NCI-H1930 (cell line): Measurements from ENCODE around the gene TNNI2.
"Not testable (repeated sequence)": the region's sequence is repeated elsewhere in the genome, so short reads cannot be mapped to it uniquely, and the experiment has no call there.

Experiments
- DNase-seq, 2 experiments: peaks; one replicate each; lab custom pipeline; 2025; lab: John Stamatoyannopoulos, UW

TNNI2 gene

GRCh38 chr11:1875093-1875850 is 36.5 kb downstream of the TNNI2 start:
- DNase-seq = no peak

DNA sequence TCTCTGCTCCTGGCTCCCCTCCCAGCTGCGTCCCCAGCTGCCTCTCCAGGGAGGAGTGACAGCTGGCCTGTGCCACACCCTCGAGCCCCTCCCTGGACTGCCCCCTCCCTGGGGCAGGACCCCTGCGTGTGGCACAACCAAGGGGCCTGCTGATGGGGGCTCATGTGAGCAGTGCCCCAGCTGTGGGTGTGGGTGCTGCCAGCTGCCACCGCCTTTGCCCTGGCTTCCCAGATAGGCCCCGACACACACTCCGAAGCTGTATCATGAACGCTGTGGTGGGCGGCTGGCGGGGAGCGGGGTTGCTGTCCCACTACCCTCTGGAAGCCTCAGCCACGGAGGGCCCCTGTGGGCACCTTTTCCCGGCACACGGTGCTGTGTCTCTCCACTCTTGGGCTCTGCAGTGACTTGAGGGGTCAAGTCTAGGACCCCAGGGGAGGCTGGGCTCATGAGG is 37.1 kb downstream of the TNNI2 start:
- not testable (repeated sequence) for DNase-seq

DNA sequence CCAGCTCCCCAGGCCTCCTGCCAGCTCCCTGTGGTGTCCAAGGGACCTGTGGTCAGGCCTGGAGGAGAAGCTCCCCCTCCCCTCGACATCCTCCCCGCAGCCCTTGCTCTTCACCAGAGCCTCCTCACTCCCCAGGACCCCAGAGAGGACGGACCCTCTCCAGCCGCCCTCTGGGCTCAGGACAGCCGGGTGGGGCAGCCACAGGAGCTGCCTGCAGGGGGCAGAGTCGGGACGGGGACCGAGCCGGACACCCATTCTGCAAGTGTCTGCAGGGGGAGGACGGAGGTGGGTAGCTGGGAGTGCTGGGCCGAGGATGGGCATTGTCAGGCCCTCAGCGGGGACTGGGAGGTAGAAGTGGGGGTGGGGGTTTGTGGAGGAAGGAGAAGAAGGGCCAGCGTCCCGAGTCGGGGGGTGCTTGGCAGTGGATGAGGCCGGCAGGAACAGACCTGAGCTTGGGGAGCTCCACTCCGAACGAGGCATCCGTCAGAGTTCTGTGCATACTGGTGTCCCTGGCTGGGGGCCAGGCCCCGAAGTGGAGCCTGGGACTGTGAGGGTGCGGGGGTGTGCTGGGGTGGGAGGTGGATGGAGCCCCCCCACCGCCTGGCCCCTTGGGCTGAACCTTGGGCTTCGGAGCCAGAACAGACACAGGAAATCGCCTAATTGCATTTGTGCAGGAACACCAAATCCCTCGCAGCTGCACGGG is 37.7 kb downstream of the TNNI2 start:
- no peak for DNase-seq

GRCh38 chr11:1877211-1878136 is 38.7 kb downstream of the TNNI2 start:
- no peak for DNase-seq

GRCh38 chr11:1878137-1879031 is 39.6 kb downstream of the TNNI2 start:
- DNase-seq = no peak

DNA sequence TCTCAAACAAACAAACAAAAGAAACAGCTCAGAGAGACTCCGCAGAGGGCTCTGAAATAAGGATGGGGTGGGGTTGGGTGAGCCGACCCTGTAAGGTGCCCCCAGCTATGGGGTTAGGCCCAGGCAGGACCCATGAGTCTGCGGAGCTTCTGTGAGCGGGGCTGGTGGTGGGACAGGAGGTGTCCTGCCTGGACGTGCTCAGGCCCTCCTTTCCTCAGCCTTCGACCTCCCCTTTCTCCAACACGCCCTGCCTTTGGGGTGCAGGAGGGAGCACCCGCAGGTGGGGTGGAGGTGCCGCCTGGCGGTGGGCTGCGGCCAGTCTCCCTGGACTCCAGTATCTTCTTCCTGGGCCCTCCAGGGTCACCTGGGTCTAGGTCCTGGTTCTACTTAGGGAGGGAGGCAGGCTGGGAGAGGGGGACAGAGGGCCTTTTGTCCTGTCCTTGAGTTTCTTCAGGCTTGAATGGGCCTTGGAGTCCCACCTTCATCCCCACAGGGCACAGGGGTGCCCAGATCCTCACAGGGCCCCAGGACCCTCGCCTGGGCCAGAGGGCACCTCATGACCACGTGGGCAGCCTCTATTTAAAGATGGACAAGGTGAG is 40.7 kb downstream of the TNNI2 start:
- no peak for DNase-seq

GRCh38 chr11:1879941-1880720 is 41.4 kb downstream of the TNNI2 start:
- no peak for DNase-seq

- no peak for DNase-seq
These were observed 42.1 kb downstream of the TNNI2 start for GRCh38 chr11:1880746-1881441.

DNA sequence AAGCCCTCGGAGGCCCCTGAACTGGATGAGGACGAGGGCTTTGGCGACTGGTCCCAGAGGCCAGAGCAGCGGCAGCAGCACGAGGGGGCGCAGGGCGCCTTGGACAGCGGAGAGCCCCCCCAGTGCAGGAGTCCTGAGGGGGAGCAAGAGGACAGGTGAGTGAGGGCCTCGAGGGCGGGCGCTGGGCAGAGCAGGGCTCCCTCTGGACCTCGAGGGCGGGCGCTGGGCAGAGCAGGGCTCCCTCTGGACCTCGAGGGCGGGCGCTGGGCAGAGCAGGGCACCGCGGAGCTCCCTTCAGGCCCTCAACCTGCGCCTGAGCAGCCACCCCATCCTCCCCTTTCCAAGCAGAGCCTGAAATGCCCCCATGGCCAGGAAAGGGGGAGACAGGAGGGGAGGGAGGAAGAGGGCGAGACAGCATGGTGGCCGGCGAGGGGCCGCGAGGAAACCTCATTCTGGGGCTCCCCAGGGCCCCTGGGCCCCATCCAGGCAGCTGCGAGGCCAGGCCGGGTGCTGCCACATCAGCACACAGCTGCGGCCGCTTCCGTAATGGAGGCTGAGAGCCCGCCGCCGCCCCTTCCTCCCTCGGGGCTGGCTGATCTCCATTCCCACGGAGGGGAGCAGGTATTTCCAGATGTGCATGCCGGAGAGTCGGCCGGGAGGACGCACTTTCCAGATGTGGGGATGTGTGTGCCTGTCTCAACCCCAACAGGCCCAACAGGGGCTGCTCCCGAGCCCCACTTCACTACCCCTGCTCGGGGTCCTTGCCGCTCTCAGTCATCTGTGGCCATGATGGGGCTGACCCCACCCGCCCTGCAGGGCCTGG is 42.9 kb downstream of the TNNI2 start:
- no peak for DNase-seq

DNA sequence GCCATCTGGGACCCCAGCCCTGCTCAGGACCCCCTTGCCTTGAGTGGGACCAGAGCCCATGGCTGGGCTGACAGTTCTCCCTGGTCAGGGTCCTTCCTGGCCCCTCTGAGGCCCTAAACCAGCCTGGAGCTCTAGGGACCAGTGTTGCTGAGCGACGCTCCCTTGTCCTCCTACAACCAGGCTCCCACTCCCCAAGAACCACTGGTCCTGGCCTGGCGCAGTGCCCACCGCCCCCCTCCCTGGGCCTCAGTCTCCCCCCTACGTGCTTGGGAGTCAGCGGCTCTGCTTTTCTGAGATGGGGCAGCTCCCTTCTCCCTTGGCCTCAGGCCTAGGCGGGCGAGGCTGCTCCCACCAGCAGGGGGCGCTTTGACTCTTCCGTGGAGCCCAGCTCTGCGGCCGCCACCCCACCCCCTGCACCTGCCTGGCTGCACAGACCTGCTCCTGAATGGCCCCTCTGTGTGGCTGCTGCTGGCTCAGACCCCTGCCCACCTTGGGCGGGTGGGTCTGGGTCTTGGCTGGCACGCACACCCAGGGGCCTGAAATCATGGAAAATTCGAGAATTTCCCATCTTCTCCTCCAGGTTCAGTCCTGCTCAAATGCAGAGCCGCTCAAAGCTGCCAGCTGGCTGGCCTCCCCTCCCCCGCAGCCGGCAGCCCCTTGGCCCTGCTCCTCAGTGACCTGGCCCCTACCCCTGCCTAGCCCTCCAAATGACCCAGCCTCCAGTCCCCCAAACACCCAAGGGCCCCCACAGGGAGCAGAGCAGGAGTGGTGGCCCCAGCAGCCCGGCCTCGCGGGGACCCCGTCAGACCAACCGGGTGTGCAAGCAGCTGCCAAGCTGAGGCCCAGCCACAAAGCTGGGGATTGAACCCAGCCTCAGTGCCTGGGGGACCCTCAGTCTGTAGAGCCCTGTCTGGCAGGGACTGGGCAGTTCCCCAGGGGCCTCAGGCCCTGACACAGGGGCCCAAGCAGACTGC is 43.8 kb downstream of the TNNI2 start:
- peak; percentile 30 to 78 for DNase-seq

- no peak for DNase-seq
These were observed 44.8 kb downstream of the TNNI2 start for GRCh38 chr11:1883346-1884302.

DNA sequence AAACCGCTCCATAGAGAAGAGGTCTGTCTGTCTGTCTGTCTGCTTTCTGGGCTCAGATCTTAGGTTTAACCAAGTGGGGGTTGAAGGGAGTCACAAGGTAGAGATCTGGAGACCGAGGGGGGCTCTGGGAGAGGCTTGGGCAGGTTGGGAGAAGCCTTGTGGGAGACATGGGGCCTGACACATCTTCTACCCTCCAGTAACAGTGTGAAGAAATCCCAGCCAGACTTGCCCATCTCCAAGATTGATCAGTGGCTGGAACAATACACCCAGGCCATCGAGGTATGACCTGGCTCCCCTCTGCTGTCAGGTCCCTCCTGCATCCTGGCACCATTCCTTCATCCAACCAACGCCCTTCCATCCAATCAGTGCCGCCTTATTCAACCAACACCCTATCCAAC is 45.5 kb downstream of the TNNI2 start:
- no peak for DNase-seq

DNA sequence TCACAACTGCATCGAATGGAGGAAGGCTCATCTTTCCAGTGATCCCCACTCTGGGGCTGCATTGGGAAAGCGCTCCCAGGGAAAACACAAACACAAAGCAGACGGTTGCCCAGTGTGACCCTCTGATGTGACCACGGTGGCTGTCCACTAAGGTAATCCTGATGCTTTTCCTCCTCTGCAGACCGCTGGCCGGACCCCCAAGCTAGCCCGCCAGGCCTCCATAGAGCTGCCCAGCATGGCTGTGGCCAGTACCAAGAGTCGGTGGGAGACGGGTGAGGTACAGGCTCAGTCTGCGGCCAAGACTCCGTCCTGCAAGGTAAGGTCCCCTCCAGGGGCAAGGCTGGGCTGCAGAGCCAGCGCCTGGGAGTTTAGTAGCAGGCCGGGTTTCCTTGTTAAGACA is 47.8 kb downstream of the TNNI2 start:
- DNase-seq = not testable (repeated sequence)

GRCh38 chr11:1887451-1888346 is 48.9 kb downstream of the TNNI2 start:
- DNase-seq = no peak

GRCh38 chr11:1888347-1888753 is 49.6 kb downstream of the TNNI2 start:
- no peak for DNase-seq
